CD14-positive monocyte (primary cell): ENCODE results near the gene ANKRD1. TPM values are rescaled to one million over a fixed set of nuclear protein-coding genes. Genes with fewer than 3 reads are reported as not detected.

Source experiments
- DNase-seq, 3 donors: peaks; one replicate each; pipeline ENCODE4 v3.0.0-alpha.2; 2011 to 2022
- H2AFZ ChIP-seq: 2 replicates; pipeline ENCODE4 v1.6.0; 2012; ENCODE audit warnings: mild to moderate bottlenecking, low read depth, low read length, inconsistent platforms; ENCODE audit not compliant: insufficient read depth, poor library complexity, severe bottlenecking
- H3K27ac ChIP-seq, 2 donors: 1 replicate in 1 of 2; 2 replicates in 1 of 2; pipeline ENCODE4 v1.5.1; 2012 to 2013; ENCODE audit warnings: low read length in 2 of 2, control low read depth in 1 of 2, inconsistent platforms in 1 of 2, low read depth in 1 of 2, mild to moderate bottlenecking in 1 of 2
- H3K27me3 ChIP-seq, 2 donors: one replicate each; pipeline versions ENCODE4 v1.6.0 to v1.6.1; 2011 to 2013; ENCODE audit warnings: low read length in 2 of 2; ENCODE audit not compliant: control insufficient read depth in 2 of 2, insufficient read depth in 2 of 2
- H3K36me3 ChIP-seq, 2 donors: replicated peaks in 1 of 2; 1 replicate in 1 of 2; 2 replicates in 1 of 2; pipeline versions ENCODE4 v1.5.1 to v1.6.1; 2012 to 2013; ENCODE audit warnings: low read length in 2 of 2, control low read depth in 1 of 2, inconsistent platforms in 1 of 2, mild to moderate bottlenecking in 1 of 2; ENCODE audit not compliant: insufficient read depth in 2 of 2, control insufficient read depth in 1 of 2
- H3K4me1 ChIP-seq, 2 donors: 1 replicate in 1 of 2; 2 replicates in 1 of 2; pipeline versions ENCODE4 v1.5.1 to v1.6.1; 2012 to 2013; ENCODE audit warnings: low read length in 2 of 2, control low read depth in 1 of 2, inconsistent platforms in 1 of 2, mild to moderate bottlenecking in 1 of 2, moderate library complexity in 1 of 2; ENCODE audit not compliant: insufficient read depth in 2 of 2, control insufficient read depth in 1 of 2
- H3K4me2 ChIP-seq: replicated peaks from 2 replicates; pipeline ENCODE3; 2012; ENCODE audit warnings: low read length, moderate library complexity, mild to moderate bottlenecking; ENCODE audit not compliant: poor library complexity, severe bottlenecking; ENCODE audit errors: extremely low read depth
- H3K4me3 ChIP-seq, 3 experiments: fragments of 200-600 bp in 1 of 3; sonication (generic) in 1 of 3; replicated peaks in 1 of 3; 1 replicate in 2 of 3; 2 replicates in 1 of 3; pipeline ENCODE4 v1.5.1; 2011 to 2013; ENCODE audit warnings: low read length in 3 of 3, mild to moderate bottlenecking in 3 of 3, control low read depth in 2 of 3, low read depth in 2 of 3, inconsistent platforms in 1 of 3, moderate library complexity in 1 of 3
- H3K79me2 ChIP-seq: 2 replicates; pipeline ENCODE4 v1.6.0; 2012; ENCODE audit warnings: mild to moderate bottlenecking, control low read depth, inconsistent platforms, low read length, moderate library complexity; ENCODE audit not compliant: insufficient read depth
- H3K9ac ChIP-seq: 2 replicates; pipeline ENCODE4 v1.6.0; 2017; ENCODE audit warnings: low read length, mild to moderate bottlenecking; ENCODE audit not compliant: insufficient read depth, poor library complexity, severe bottlenecking
- H3K9me3 ChIP-seq, 2 donors: replicated peaks in 1 of 2; 1 replicate in 1 of 2; 2 replicates in 1 of 2; pipeline versions ENCODE4 v1.5.1 to v1.6.1; 2012 to 2013; ENCODE audit warnings: low read length in 2 of 2, control low read depth in 1 of 2; ENCODE audit not compliant: control insufficient read depth in 1 of 2, insufficient read depth in 1 of 2
- H4K20me1 ChIP-seq: 2 replicates; pipeline ENCODE4 v1.6.0; 2012; ENCODE audit warnings: mild to moderate bottlenecking, low read length, control low read depth, moderate library complexity; ENCODE audit not compliant: insufficient read depth
- H3K27ac Mint-ChIP-seq, 7 donors: one replicate each; pipeline ENCODE4 v1.8.0; 2020; ENCODE audit warnings: mild to moderate bottlenecking in 7 of 7, mixed read lengths in 7 of 7, moderate library complexity in 6 of 7, inconsistent platforms in 2 of 7
- H3K27me3 Mint-ChIP-seq, 3 donors: one replicate each; pipeline ENCODE4 v1.8.0; 2021 to 2022; ENCODE audit warnings: low read depth in 3 of 3, mild to moderate bottlenecking in 3 of 3, mixed read lengths in 3 of 3, moderate library complexity in 3 of 3, inconsistent platforms in 1 of 3
- H3K36me3 Mint-ChIP-seq, 2 donors: one replicate each; pipeline ENCODE4 v1.8.0; 2020; ENCODE audit warnings: mixed read lengths in 2 of 2, inconsistent platforms in 1 of 2, mild to moderate bottlenecking in 1 of 2
- H3K4me1 Mint-ChIP-seq: one replicate; pipeline ENCODE4 v1.8.0; 2020; ENCODE audit warnings: mild to moderate bottlenecking, mixed read lengths
- H3K4me3 Mint-ChIP-seq, 2 donors: one replicate each; pipeline ENCODE4 v1.8.0; 2020; ENCODE audit warnings: mild to moderate bottlenecking in 2 of 2, mixed read lengths in 2 of 2, moderate library complexity in 1 of 2
- H3K9me3 Mint-ChIP-seq, 7 donors: one replicate each; pipeline ENCODE4 v1.8.0; 2020 to 2022; ENCODE audit warnings: mixed read lengths in 7 of 7, mild to moderate bottlenecking in 6 of 7, moderate library complexity in 6 of 7, inconsistent platforms in 2 of 7
- WGBS: methylation state at CpG from one replicate; pipeline ENCODE4 v1.1.5; 2013; ENCODE audit warnings: missing lambda C conversion rate; ENCODE audit not compliant: insufficient coverage; 5-methylcytosine and 5-hydroxymethylcytosine counted together
- intact Hi-C, 2 donors: fragments of 100-400 bp; cut with micrococcal nuclease; formaldehyde crosslinking; loops; one replicate each; pipeline versions ENCODE4 v1.15.0 to v1.15.1; 2023
- polyA plus RNA-seq, 3 donors: library from polyadenylated mRNA; depleted of rRNA in 1 of 3; unstranded in 2 of 3; stranded (reverse) in 1 of 3; fragments of 300-500 nt in 2 of 3; fragments of >200 nt in 1 of 3; fragmentation: Illumina TruSeq in 2 of 3; gene quantifications; 1 replicate in 2 of 3; 2 replicates in 1 of 3; pipeline ENCODE4 v1.2.3, GENCODE V29; 2012 to 2021
- TF ChIP-seq, protein P1 (sequence below): fragments of 200-600 bp; IDR thresholded peaks from one replicate; pipeline ENCODE4 v1.8.0; 2022; ENCODE audit warnings: antibody characterized with exemption, mild to moderate bottlenecking

The ANKRD1 gene
- polyA plus RNA-seq, 3 donors: not detected

DNA sequence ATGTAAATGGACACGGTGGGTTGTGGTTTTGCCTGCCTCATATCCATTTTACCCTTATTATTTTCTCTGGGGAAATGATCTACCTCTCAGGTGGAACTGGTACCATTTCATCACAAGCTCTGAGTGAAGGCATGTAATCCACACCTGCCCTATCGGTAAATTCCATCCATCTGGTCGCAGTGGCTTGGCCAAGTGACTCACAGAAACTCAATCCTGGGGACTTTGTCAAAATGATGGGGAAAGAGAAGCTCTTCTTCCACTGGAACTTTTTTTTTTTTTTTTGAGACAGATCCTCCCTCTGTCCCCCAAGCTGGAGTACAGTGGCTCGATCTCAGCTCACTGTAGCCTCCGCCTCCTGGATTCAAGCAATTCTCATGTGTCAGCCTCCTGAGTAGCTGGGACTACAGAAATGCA is 48.2 kb upstream of the ANKRD1 start:
- no peak overlapping the region for H3K4me2 ChIP-seq

DNA sequence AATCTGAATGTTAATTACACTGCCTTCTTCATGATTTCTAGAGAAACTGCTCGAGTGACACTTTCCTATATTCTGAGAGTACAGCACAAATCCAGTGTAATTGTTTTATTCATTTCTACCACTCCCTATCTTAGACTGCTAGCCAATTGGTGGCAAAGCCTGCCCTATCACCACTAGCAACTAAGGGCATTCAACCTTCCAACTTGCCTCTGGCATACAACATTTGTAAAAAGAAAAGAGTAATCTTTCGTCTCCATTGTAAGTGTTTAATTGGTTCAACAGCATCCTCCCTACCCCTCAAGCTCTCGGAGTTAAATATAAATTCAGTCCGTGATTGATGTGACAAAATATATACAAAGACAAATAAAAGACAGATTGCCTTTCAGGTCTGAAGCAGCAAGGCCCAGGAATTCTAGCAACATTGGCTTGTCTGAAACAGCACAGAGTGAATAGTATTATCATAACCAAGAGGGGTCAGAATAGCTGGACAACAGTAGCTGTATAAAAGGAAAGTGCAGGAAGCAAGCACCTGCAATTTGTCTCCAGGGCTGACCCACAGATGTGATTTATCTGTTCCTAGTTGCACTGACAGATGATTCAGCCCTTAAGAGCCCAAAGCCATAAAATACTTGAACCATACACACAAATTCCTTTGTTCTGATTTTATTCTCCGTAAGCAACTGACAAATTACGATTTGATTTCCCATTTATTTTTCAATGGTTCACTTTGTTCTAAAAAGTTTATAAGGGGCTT is 47.6 kb upstream of the ANKRD1 start:
- H3K4me1 ChIP-seq: no peaks in the 10 kb centered on the region
- no peak overlapping the region for H3K27ac ChIP-seq
- intact Hi-C loops: no loop called here
- no peak overlapping the region for H3K9ac ChIP-seq
- WGBS: no CpG with 5 or more reads among the region's 6 CpGs
- no peak for DNase-seq
- TF ChIP-seq, protein P1, sequence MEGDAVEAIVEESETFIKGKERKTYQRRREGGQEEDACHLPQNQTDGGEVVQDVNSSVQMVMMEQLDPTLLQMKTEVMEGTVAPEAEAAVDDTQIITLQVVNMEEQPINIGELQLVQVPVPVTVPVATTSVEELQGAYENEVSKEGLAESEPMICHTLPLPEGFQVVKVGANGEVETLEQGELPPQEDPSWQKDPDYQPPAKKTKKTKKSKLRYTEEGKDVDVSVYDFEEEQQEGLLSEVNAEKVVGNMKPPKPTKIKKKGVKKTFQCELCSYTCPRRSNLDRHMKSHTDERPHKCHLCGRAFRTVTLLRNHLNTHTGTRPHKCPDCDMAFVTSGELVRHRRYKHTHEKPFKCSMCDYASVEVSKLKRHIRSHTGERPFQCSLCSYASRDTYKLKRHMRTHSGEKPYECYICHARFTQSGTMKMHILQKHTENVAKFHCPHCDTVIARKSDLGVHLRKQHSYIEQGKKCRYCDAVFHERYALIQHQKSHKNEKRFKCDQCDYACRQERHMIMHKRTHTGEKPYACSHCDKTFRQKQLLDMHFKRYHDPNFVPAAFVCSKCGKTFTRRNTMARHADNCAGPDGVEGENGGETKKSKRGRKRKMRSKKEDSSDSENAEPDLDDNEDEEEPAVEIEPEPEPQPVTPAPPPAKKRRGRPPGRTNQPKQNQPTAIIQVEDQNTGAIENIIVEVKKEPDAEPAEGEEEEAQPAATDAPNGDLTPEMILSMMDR: no peak
- H3K27me3 Mint-ChIP-seq: peaks cover 1 to 8% (median 7%) of the 10 kb centered on the region in 3 donors
- no peaks in the 10 kb centered on the region for H3K4me1 Mint-ChIP-seq
- no peaks in the 10 kb centered on the region for H3K27me3 ChIP-seq
- no peaks in the 10 kb centered on the region for H4K20me1 ChIP-seq
- peaks cover 0 to 10% (median 0%) of the 10 kb centered on the region in 7 donors for H3K9me3 Mint-ChIP-seq
- H3K4me2 ChIP-seq: no peak overlapping the region
- H2AFZ ChIP-seq: no peak overlapping the region
- no peak overlapping the region for H3K27ac Mint-ChIP-seq
- H3K9me3 ChIP-seq: no peaks in the 10 kb centered on the region
- no peak overlapping the region for H3K4me3 Mint-ChIP-seq
- no peaks in the 10 kb centered on the region for H3K36me3 ChIP-seq
- H3K79me2 ChIP-seq: no peaks in the 10 kb centered on the region
- no peak overlapping the region for H3K4me3 ChIP-seq
- H3K36me3 Mint-ChIP-seq: no peaks in the 10 kb centered on the region

More for the DNA sequence above, 48.2 kb upstream of the ANKRD1 start:
- H3K79me2 ChIP-seq: no peaks in the 10 kb centered on the region
- no CpG with 5 or more reads among the region's 5 CpGs for WGBS
- H3K36me3 Mint-ChIP-seq: no peaks in the 10 kb centered on the region
- TF ChIP-seq, protein P1: no peak
- no peaks in the 10 kb centered on the region for H3K27me3 ChIP-seq
- H3K4me1 Mint-ChIP-seq: no peaks in the 10 kb centered on the region
- no peak overlapping the region for H3K9ac ChIP-seq
- H3K4me1 ChIP-seq: no peaks in the 10 kb centered on the region
- no peaks in the 10 kb centered on the region for H3K9me3 ChIP-seq
- no peak overlapping the region for H3K4me3 ChIP-seq
- peaks cover 1 to 9% (median 7%) of the 10 kb centered on the region in 3 donors for H3K27me3 Mint-ChIP-seq
- no peaks in the 10 kb centered on the region for H3K36me3 ChIP-seq
- no peak for DNase-seq
- intact Hi-C loops: no loop called here
- H2AFZ ChIP-seq: no peak overlapping the region
- H3K27ac ChIP-seq: no peak overlapping the region
- no peak overlapping the region for H3K27ac Mint-ChIP-seq
- H3K9me3 Mint-ChIP-seq: peaks cover 0 to 8% (median 0%) of the 10 kb centered on the region in 7 donors
- no peak overlapping the region for H3K4me3 Mint-ChIP-seq
- H4K20me1 ChIP-seq: no peaks in the 10 kb centered on the region
